Body of pancreas (tissue), 4 donors: ENCODE results near the gene SSC4D.

Experiments
- POLR2A ChIP-seq, 3 donors: fragments of 450-650 bp; IDR thresholded peaks; one replicate each; pipeline ENCODE4 v1.6.1; 2016; ENCODE audit warnings: antibody characterized with exemption in 3 of 3, mild to moderate bottlenecking in 2 of 3
- TF ChIP-seq, protein P1 (sequence below), 7 experiments: fragments of 450-650 bp in 4 of 7; fragments of 200-600 bp in 3 of 7; sonication (generic) in 3 of 7; IDR thresholded peaks; one replicate each; pipeline ENCODE4 v1.5.1; 2016 to 2019; ENCODE audit warnings: antibody characterized with exemption in 7 of 7

DNA sequence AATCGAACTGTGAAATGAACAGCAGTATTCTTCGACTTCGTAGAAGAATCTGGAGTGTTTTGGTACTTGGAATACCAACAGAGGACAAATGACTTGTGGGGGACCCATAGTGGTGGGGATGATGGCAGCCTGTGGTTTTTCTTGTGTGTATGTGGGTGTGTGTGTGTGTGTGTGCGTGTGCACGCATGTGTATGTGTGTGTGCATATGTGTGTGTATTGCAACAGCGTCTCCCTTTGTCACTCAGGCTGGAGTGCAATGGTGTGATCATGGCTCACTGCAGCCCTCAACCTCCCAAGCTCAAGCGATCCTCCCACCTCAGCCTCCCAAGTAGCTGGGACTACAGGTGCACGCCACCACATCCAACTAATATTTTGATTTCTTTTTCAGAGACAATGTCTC lies 41.3 kb downstream of the SSC4D start:
- TF ChIP-seq POLR2A (IDR thresholded peaks at IDR 0.05): no peak
- TF ChIP-seq, protein P1, sequence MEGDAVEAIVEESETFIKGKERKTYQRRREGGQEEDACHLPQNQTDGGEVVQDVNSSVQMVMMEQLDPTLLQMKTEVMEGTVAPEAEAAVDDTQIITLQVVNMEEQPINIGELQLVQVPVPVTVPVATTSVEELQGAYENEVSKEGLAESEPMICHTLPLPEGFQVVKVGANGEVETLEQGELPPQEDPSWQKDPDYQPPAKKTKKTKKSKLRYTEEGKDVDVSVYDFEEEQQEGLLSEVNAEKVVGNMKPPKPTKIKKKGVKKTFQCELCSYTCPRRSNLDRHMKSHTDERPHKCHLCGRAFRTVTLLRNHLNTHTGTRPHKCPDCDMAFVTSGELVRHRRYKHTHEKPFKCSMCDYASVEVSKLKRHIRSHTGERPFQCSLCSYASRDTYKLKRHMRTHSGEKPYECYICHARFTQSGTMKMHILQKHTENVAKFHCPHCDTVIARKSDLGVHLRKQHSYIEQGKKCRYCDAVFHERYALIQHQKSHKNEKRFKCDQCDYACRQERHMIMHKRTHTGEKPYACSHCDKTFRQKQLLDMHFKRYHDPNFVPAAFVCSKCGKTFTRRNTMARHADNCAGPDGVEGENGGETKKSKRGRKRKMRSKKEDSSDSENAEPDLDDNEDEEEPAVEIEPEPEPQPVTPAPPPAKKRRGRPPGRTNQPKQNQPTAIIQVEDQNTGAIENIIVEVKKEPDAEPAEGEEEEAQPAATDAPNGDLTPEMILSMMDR (IDR thresholded peaks at IDR 0.05): no peak
